Measurements from ENCODE around the gene SCMH1.

SCMH1 gene

GRCh38 chr1:41241749-41242341, at the start of gene SCMH1:
SCMH1 (minus strand) TSS chr1:41242306; CDS start chr1:41186133, 56,173 bp downstream.
- Histone ChIP-seq H3K79me2 (ENCODE audit: insufficient read depth, low read length) (no peaks in the 10 kb centered on the region; the same call in 1 of the 2 replicates), H3K9ac (ENCODE audit: low read length) (peak within 1 kb of the TSS; percentile 77), H2AFZ (ENCODE audit: low read length) (no peak within 1 kb of the TSS), H3F3A (ENCODE audit: insufficient read depth, low read length) (peaks cover 9% of the 10 kb centered on the region), H3K27me3 (ENCODE audit: insufficient read depth, low read length) (no peaks in the 10 kb centered on the region), H3K9me2 (ENCODE audit: low read depth, low read length) (no peaks in the 10 kb centered on the region), H3K9me3 (ENCODE audit: low read length) (no peaks in the 10 kb centered on the region), H3K4me2 (ENCODE audit: low read length) (peak within 1 kb of the TSS; percentile 70), H3K4me1 (ENCODE audit: insufficient read depth, low read length, severe bottlenecking) (peaks cover 27% of the 10 kb centered on the region), H3K27ac (ENCODE audit: low read depth, low read length, poor library complexity, severe bottlenecking) (peak within 1 kb of the TSS; percentile 60), H3K4me3 (ENCODE audit: low read depth, low read length, poor library complexity, severe bottlenecking) (peak within 1 kb of the TSS; percentile 77), H4K20me1 (ENCODE audit: insufficient read depth, low read length) (no peaks in the 10 kb centered on the region), H3K36me3 (ENCODE audit: insufficient read depth, low read length) (no peaks in the 10 kb centered on the region)
- TF ChIP-seq EZH2 (IDR thresholded peaks at IDR 0.05; ENCODE audit: borderline replicate concordance, low read length), result no peak
- TF ChIP-seq, protein P1, sequence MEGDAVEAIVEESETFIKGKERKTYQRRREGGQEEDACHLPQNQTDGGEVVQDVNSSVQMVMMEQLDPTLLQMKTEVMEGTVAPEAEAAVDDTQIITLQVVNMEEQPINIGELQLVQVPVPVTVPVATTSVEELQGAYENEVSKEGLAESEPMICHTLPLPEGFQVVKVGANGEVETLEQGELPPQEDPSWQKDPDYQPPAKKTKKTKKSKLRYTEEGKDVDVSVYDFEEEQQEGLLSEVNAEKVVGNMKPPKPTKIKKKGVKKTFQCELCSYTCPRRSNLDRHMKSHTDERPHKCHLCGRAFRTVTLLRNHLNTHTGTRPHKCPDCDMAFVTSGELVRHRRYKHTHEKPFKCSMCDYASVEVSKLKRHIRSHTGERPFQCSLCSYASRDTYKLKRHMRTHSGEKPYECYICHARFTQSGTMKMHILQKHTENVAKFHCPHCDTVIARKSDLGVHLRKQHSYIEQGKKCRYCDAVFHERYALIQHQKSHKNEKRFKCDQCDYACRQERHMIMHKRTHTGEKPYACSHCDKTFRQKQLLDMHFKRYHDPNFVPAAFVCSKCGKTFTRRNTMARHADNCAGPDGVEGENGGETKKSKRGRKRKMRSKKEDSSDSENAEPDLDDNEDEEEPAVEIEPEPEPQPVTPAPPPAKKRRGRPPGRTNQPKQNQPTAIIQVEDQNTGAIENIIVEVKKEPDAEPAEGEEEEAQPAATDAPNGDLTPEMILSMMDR (IDR thresholded peaks at IDR 0.05; ENCODE audit: low read length), result no peak

GRCh38 chr1:41291195-41291594, 49.1 kb upstream of the SCMH1 start:
- Histone ChIP-seq H3K79me2 (ENCODE audit: insufficient read depth, low read length) (no peaks in the 10 kb centered on the region), H2AFZ (ENCODE audit: low read length) (no peak overlapping the region), H3K36me3 (ENCODE audit: insufficient read depth, low read length) (no peaks in the 10 kb centered on the region), H3K4me1 (ENCODE audit: insufficient read depth, low read length, severe bottlenecking) (no peaks in the 10 kb centered on the region), H3K4me2 (ENCODE audit: low read length) (no peak overlapping the region), H3K9me3 (ENCODE audit: low read length) (no peaks in the 10 kb centered on the region), H3K27ac (ENCODE audit: low read depth, low read length, poor library complexity, severe bottlenecking) (no peak overlapping the region), H3F3A (ENCODE audit: insufficient read depth, low read length) (no peaks in the 10 kb centered on the region), H3K9me2 (ENCODE audit: low read depth, low read length) (no peaks in the 10 kb centered on the region), H3K4me3 (ENCODE audit: low read depth, low read length, poor library complexity, severe bottlenecking) (no peak overlapping the region), H3K27me3 (ENCODE audit: insufficient read depth, low read length) (no peaks in the 10 kb centered on the region), H4K20me1 (ENCODE audit: insufficient read depth, low read length) (no peaks in the 10 kb centered on the region), H3K9ac (ENCODE audit: low read length) (no peak overlapping the region)
- TF ChIP-seq, protein P1 (IDR thresholded peaks at IDR 0.05; ENCODE audit: low read length), result no peak
- TF ChIP-seq EZH2 (IDR thresholded peaks at IDR 0.05; ENCODE audit: borderline replicate concordance, low read length), result no peak

- Histone ChIP-seq H3K9me2 (ENCODE audit: low read depth, low read length) (no peaks in the 10 kb centered on the region), H3K4me2 (ENCODE audit: low read length) (no peak overlapping the region), H3K9me3 (ENCODE audit: low read length) (no peaks in the 10 kb centered on the region), H3K9ac (ENCODE audit: low read length) (no peak overlapping the region), H3K27me3 (ENCODE audit: insufficient read depth, low read length) (no peaks in the 10 kb centered on the region; the same call in 1 of the 2 replicates), H3K36me3 (ENCODE audit: insufficient read depth, low read length) (no peaks in the 10 kb centered on the region), H3K27ac (ENCODE audit: low read depth, low read length, poor library complexity, severe bottlenecking) (no peak overlapping the region), H2AFZ (ENCODE audit: low read length) (no peak overlapping the region), H3K4me3 (ENCODE audit: low read depth, low read length, poor library complexity, severe bottlenecking) (no peak overlapping the region), H3F3A (ENCODE audit: insufficient read depth, low read length) (no peaks in the 10 kb centered on the region), H3K4me1 (ENCODE audit: insufficient read depth, low read length, severe bottlenecking) (no peaks in the 10 kb centered on the region), H3K79me2 (ENCODE audit: insufficient read depth, low read length) (no peaks in the 10 kb centered on the region), H4K20me1 (ENCODE audit: insufficient read depth, low read length) (no peaks in the 10 kb centered on the region)
- TF ChIP-seq, protein P1 (IDR thresholded peaks at IDR 0.05; ENCODE audit: low read length), result no peak
- TF ChIP-seq EZH2 (IDR thresholded peaks at IDR 0.05; ENCODE audit: borderline replicate concordance, low read length), result no peak
Observed at GRCh38 chr1:41289196-41289595, 47.1 kb upstream of the SCMH1 start.
